SK-N-SH treated with all-trans-retinoic acid at 6 μM for 48 hours (cell line): ENCODE data around the gene RBM23.

Source experiments
- ARNTL ChIP-seq: fragments of 450-650 bp; formaldehyde crosslinking; IDR thresholded peaks from 2 replicates; pipeline ENCODE4 v1.5.0; 2020; ENCODE audit warnings: low read depth, mild to moderate bottlenecking, moderate library complexity, borderline replicate concordance
- CREB5 ChIP-seq: fragments of 250-450 bp; sonication (Bioruptor Pico); IDR thresholded peaks from 2 replicates; pipeline ENCODE4 v1.5.1; 2020; ENCODE audit warnings: low read depth, mild to moderate bottlenecking, moderate library complexity
- CSDC2 ChIP-seq: fragments of 250-450 bp; sonication (Bioruptor Pico); IDR thresholded peaks from 2 replicates; pipeline ENCODE4 v1.5.0; 2020; ENCODE audit warnings: mild to moderate bottlenecking, moderate library complexity
- GLIS3 ChIP-seq: fragments of 250-450 bp; sonication (Bioruptor Pico); IDR thresholded peaks from 2 replicates; pipeline ENCODE4 v1.5.0; 2020; ENCODE audit warnings: mild to moderate bottlenecking, moderate library complexity
- ISL1 ChIP-seq: fragments of 250-450 bp; sonication (Bioruptor Pico); IDR thresholded peaks from 2 replicates; pipeline ENCODE4 v2.1.2; 2022; ENCODE audit warnings: mild to moderate bottlenecking, moderate library complexity
- OSR1 ChIP-seq: fragments of 250-450 bp; sonication (Bioruptor Pico); IDR thresholded peaks from 2 replicates; pipeline ENCODE4 v1.8.0; 2022; ENCODE audit warnings: moderate library complexity, mild to moderate bottlenecking, inconsistent platforms
- PATZ1 ChIP-seq: fragments of 250-450 bp; sonication (Bioruptor Pico); IDR thresholded peaks from 2 replicates; pipeline ENCODE4 v1.8.0; 2020; ENCODE audit warnings: mild to moderate bottlenecking, moderate library complexity, borderline replicate concordance
- ZC3H10 ChIP-seq: fragments of 250-450 bp; sonication (Bioruptor Pico); IDR thresholded peaks from 2 replicates; pipeline ENCODE4 v1.5.1; 2021; ENCODE audit warnings: mild to moderate bottlenecking, moderate library complexity
- ZFP3 ChIP-seq: fragments of 250-450 bp; sonication (Bioruptor Pico); IDR thresholded peaks from 2 replicates; pipeline ENCODE4 v1.5.0; 2020; ENCODE audit warnings: mild to moderate bottlenecking, moderate library complexity
- ZFP30 ChIP-seq: fragments of 450-650 bp; formaldehyde crosslinking; IDR thresholded peaks from 2 replicates; pipeline ENCODE4 v1.5.0; 2022; ENCODE audit warnings: mild to moderate bottlenecking, moderate library complexity
- ZNF70 ChIP-seq: fragments of 450-650 bp; formaldehyde crosslinking; IDR thresholded peaks from 2 replicates; pipeline ENCODE4 v1.5.0; 2020; ENCODE audit warnings: mild to moderate bottlenecking, moderate library complexity
- ZNF8 ChIP-seq: fragments of 450-650 bp; formaldehyde crosslinking; IDR thresholded peaks from 2 replicates; pipeline ENCODE4 v1.5.0; 2020; ENCODE audit warnings: mild to moderate bottlenecking, moderate library complexity

GRCh38 chr14:22884738-22885523 lies 34.0 kb downstream of the RBM23 start:
- no peak for TF ChIP-seq PATZ1 (CRISPR knock-in tag)
- TF ChIP-seq ARNTL = no peak
- no peak for TF ChIP-seq OSR1 (CRISPR knock-in tag)
- no peak for TF ChIP-seq ZNF8 (CRISPR knock-in tag)
- no peak for TF ChIP-seq CSDC2
- TF ChIP-seq ZFP3 (CRISPR knock-in tag) = no peak
- no peak for TF ChIP-seq CREB5 (CRISPR knock-in tag)
- no peak for TF ChIP-seq ZC3H10 (CRISPR knock-in tag)
- no peak for TF ChIP-seq ZFP30 (CRISPR knock-in tag)
- no peak for TF ChIP-seq ZNF70 (CRISPR knock-in tag)
- TF ChIP-seq GLIS3 (CRISPR knock-in tag) = no peak
- no peak for TF ChIP-seq ISL1 (CRISPR knock-in tag)
